HepG2 (cell line): ENCODE measurements around the gene GREM1. TPM values are rescaled to one million over a fixed set of nuclear protein-coding genes. Genes with fewer than 3 reads are reported as not detected.

Source experiments
- CENPBD1 ChIP-seq: sonication (generic); formaldehyde crosslinking; IDR thresholded peaks from 2 replicates; pipeline ENCODE4 v1.8.0; 2022; ENCODE audit warnings: missing genetic modification reagents, low read depth, mild to moderate bottlenecking, borderline replicate concordance
- GMEB1 ChIP-seq: sonication (generic); formaldehyde crosslinking; IDR thresholded peaks from 2 replicates; pipeline ENCODE4 v1.5.1; 2020; ENCODE audit warnings: missing genetic modification reagents, mild to moderate bottlenecking, borderline replicate concordance
- HNRNPK ChIP-seq: fragments of 200-400 bp; formaldehyde crosslinking; IDR thresholded peaks from 2 replicates; pipeline ENCODE4 v1.6.1; 2018; ENCODE audit warnings: low read length, low read depth, moderate library complexity, mild to moderate bottlenecking; ENCODE audit not compliant: poor library complexity, severe bottlenecking
- NFRKB ChIP-seq: fragments of 450-650 bp; IDR thresholded peaks from 2 replicates; pipeline ENCODE4 v1.6.1; 2017
- NRL ChIP-seq: sonication (generic); formaldehyde crosslinking; IDR thresholded peaks from 2 replicates; pipeline ENCODE4 v1.5.0; 2020; ENCODE audit warnings: missing genetic modification reagents, mild to moderate bottlenecking, moderate library complexity, borderline replicate concordance
- PATZ1 ChIP-seq: sonication (generic); formaldehyde crosslinking; IDR thresholded peaks from 2 replicates; pipeline ENCODE4 v1.4.0; 2020; ENCODE audit warnings: missing genetic modification reagents
- PRMT3 ChIP-seq: sonication (generic); formaldehyde crosslinking; IDR thresholded peaks from 2 replicates; pipeline ENCODE4 v1.8.1; 2022; ENCODE audit warnings: low read depth, mild to moderate bottlenecking, moderate library complexity, missing genetic modification reagents, borderline replicate concordance
- TBX2 ChIP-seq: sonication (generic); formaldehyde crosslinking; IDR thresholded peaks from 2 replicates; pipeline ENCODE4 v1.5.0; 2020; ENCODE audit warnings: missing genetic modification reagents, mild to moderate bottlenecking, borderline replicate concordance
- THAP8 ChIP-seq: sonication (generic); formaldehyde crosslinking; IDR thresholded peaks from 2 replicates; pipeline ENCODE4 v1.5.1; 2020; ENCODE audit warnings: missing genetic modification reagents, mild to moderate bottlenecking, borderline replicate concordance
- ZBED4 ChIP-seq: sonication (generic); formaldehyde crosslinking; IDR thresholded peaks from 2 replicates; pipeline ENCODE4 v1.4.0; 2020; ENCODE audit warnings: missing genetic modification reagents, borderline replicate concordance
- ZBTB2 ChIP-seq: sonication (generic); formaldehyde crosslinking; IDR thresholded peaks from 2 replicates; pipeline ENCODE4 v1.8.0; 2022; ENCODE audit warnings: low read depth, missing genetic modification reagents
- ZBTB34 ChIP-seq: sonication (generic); formaldehyde crosslinking; IDR thresholded peaks from 2 replicates; pipeline ENCODE4 v1.8.0; 2022; ENCODE audit warnings: mild to moderate bottlenecking, missing genetic modification reagents
- ZNF292 ChIP-seq: sonication (generic); formaldehyde crosslinking; IDR thresholded peaks from 2 replicates; pipeline ENCODE4 v1.8.1; 2022; ENCODE audit warnings: mild to moderate bottlenecking, low read depth, missing genetic modification reagents, borderline replicate concordance
- ZSCAN31 ChIP-seq: sonication (generic); formaldehyde crosslinking; IDR thresholded peaks from 2 replicates; pipeline ENCODE4 v1.5.0; 2020; ENCODE audit warnings: low read depth, mild to moderate bottlenecking, missing genetic modification reagents
- polyA plus RNA-seq, 8 experiments: library from polyadenylated mRNA; depleted of rRNA in 3 of 8; stranded (reverse) in 7 of 8; unstranded in 1 of 8; fragments of >200 nt; fragmentation: Illumina TruSeq in 4 of 8; extraction: Trizol in 4 of 8; gene quantifications; 2 replicates each; pipeline versions ENCODE4 v1.2.1 to v1.2.3, GENCODE V29; 2011 to 2016; ENCODE audit warnings: low read depth in 4 of 8, missing spikeins in 1 of 8, mixed read lengths in 1 of 8; ENCODE audit not compliant: insufficient read depth in 1 of 8
- total RNA-seq, 5 experiments: library from RNA; depleted of rRNA; stranded (reverse); fragments of >200 nt; fragmentation: Illumina TruSeq; extraction: Trizol; gene quantifications; 2 replicates each; pipeline ENCODE4 v1.2.3, GENCODE V29; 2016; ENCODE audit warnings: low read depth in 1 of 5

GREM1 gene
- total and polyA plus RNA-seq, 2 of the 13 experiments (the other 11 are each of a cell fraction or from before 2014, with no cell fraction given): 0.02 to 0.08 TPM

- no peak for TF ChIP-seq CENPBD1 (CRISPR knock-in tag)
- no peak for TF ChIP-seq NFRKB
- TF ChIP-seq ZBTB2 (CRISPR knock-in tag): no peak
- TF ChIP-seq PRMT3 (CRISPR knock-in tag): no peak
- TF ChIP-seq HNRNPK: no peak
- no peak for TF ChIP-seq ZBED4 (CRISPR knock-in tag)
- TF ChIP-seq THAP8 (CRISPR knock-in tag): no peak
- no peak for TF ChIP-seq ZSCAN31 (CRISPR knock-in tag)
- no peak for TF ChIP-seq GMEB1 (CRISPR knock-in tag)
- TF ChIP-seq PATZ1: no peak
- no peak for TF ChIP-seq NRL (CRISPR knock-in tag)
- TF ChIP-seq ZNF292: no peak
- TF ChIP-seq TBX2 (CRISPR knock-in tag): peak; percentile 53; the same call in 1 of the 2 replicates
- peak; percentile 93 for TF ChIP-seq ZBTB34
Measured at GRCh38 chr15:32700501-32701150, 17.2 kb upstream of the GREM1 start (continued).
